Left ventricle myocardium inferior (tissue), 1 donor: ENCODE measurements around the gene DISP1. TPM values are rescaled to one million over a fixed set of nuclear protein-coding genes. Genes with fewer than 3 reads are reported as not detected.
"Not testable (repeated sequence)": the region's sequence is repeated elsewhere in the genome, so short reads cannot be mapped to it uniquely, and the experiment has no call there.

Source experiments
- DNase-seq: peaks from one replicate; pipeline ENCODE4 v3.0.0-alpha.2; 2020
- H3K27ac ChIP-seq: fragments of 200-600 bp; replicated peaks from 2 replicates; pipeline ENCODE4 v1.8.0; 2021
- H3K27me3 ChIP-seq: fragments of 200-600 bp; 2 replicates; pipeline ENCODE4 v1.8.0; 2021; ENCODE audit warnings: low read depth
- H3K36me3 ChIP-seq: fragments of 200-600 bp; 2 replicates; pipeline ENCODE4 v1.8.0; 2021
- H3K4me1 ChIP-seq: fragments of 200-600 bp; 2 replicates; pipeline ENCODE4 v1.8.0; 2021
- H3K4me3 ChIP-seq: fragments of 200-600 bp; 2 replicates; pipeline ENCODE4 v1.8.0; 2021; ENCODE audit warnings: mild to moderate bottlenecking, moderate library complexity
- H3K9me3 ChIP-seq: fragments of 200-600 bp; replicated peaks from 2 replicates; pipeline ENCODE4 v1.8.0; 2021
- intact Hi-C: fragments of 100-400 bp; cut with micrococcal nuclease; formaldehyde crosslinking; loops from one replicate; pipeline ENCODE4 v1.11.0; 2022
- total RNA-seq: library from RNA; stranded (reverse); fragmentation: NEBNext Ultra II Directional; extraction: Animal tissue kit (Norgen Biotek cat#: 25700); gene quantifications from one replicate; pipeline ENCODE4 v1.2.1, GENCODE V29; 2021
- TF ChIP-seq, protein P1 (sequence below): fragments of 200-600 bp; IDR thresholded peaks from 2 replicates; pipeline ENCODE4 v1.8.0; 2021; ENCODE audit warnings: antibody characterized with exemption, mild to moderate bottlenecking, borderline replicate concordance
- donor health status: DM: no; HTN: yes; CAD: no; lungs with severe emphysema.

DISP1 gene
- total RNA-seq, 1 donor from 2014 or later, result 3.4 TPM

DNA sequence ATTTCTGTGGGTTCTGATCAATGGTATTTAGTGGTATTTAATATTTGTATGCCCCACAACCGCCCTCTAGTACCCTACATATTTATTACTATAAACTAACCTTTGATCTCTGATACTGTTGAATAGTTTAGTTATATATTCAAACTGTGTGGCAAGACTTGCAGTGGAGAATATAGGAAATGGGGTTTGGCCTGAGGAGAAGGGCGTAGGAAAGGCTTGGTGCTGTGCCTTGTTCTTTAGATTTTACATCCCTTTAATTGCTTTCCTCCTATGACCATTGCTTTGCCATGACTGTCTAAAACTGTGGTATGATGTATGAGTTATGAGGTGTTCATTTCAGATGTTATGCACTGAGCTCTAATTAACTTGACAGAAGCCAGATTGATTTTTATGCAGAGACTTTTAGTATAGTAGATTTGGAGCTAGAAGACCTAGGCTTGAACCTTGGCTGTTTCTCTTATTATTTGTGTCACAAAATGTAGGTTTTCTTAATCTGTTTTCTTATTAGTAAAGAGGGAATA lies 18.6 kb downstream of the DISP1 start:
- peaks cover 16% of the 10 kb centered on the region for H3K4me1 ChIP-seq
- DNase-seq, result no peak
- no peak overlapping the region for H3K27ac ChIP-seq
- H3K36me3 ChIP-seq, result no peaks in the 10 kb centered on the region
- no peaks in the 10 kb centered on the region for H3K9me3 ChIP-seq
- TF ChIP-seq, protein P1, sequence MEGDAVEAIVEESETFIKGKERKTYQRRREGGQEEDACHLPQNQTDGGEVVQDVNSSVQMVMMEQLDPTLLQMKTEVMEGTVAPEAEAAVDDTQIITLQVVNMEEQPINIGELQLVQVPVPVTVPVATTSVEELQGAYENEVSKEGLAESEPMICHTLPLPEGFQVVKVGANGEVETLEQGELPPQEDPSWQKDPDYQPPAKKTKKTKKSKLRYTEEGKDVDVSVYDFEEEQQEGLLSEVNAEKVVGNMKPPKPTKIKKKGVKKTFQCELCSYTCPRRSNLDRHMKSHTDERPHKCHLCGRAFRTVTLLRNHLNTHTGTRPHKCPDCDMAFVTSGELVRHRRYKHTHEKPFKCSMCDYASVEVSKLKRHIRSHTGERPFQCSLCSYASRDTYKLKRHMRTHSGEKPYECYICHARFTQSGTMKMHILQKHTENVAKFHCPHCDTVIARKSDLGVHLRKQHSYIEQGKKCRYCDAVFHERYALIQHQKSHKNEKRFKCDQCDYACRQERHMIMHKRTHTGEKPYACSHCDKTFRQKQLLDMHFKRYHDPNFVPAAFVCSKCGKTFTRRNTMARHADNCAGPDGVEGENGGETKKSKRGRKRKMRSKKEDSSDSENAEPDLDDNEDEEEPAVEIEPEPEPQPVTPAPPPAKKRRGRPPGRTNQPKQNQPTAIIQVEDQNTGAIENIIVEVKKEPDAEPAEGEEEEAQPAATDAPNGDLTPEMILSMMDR, result no peak
- H3K4me3 ChIP-seq, result no peak overlapping the region
- no peaks in the 10 kb centered on the region for H3K27me3 ChIP-seq
- intact Hi-C loops, result no loop called here

DNA sequence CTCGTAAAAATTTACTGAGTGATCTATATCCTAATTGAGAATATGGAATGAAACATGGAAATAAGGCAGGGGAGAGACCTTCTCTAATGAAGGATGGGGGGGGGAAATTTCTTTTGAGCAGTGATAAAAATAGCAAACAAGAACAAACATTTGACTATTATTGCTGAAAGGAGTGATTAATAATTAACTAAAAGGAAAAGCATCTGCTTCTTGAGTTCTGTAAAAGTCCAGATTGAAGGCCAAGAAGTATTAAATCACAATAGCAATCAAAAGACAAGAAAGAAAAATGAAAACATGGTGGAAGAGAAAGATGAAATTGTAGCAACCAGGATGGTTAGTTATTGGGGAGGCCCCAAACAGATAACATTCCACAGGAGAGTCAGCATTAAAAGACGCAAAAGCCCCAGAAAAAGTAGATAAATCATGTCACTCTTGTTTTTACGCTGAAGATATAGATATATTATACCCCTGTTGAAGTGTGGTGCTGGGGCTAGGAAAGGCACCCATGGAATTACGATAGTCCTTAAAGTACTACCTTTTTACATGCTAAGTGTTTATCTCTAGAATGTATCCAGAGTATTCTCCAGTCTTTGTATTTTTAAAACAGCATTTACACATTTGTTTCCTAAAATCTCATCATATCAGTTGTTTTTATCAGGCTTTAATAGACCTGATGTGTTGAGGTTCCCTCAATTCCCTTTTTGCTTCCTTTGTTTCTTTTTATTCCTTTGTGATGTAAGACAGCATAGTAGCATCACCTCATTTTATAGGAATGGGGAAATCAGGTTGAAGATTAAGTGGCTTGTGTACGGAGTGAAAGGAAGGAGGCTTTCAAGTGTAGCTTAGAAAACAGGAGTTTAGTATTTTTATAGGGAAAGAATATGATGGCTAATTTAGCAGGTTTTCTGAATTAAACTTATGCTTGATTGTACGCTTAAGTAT lies 28.9 kb downstream of the DISP1 start:
- Histone ChIP-seq H3K36me3 (no peaks in the 10 kb centered on the region), H3K27me3 (no peaks in the 10 kb centered on the region), H3K27ac (no peak overlapping the region), H3K4me3 (no peak overlapping the region), H3K9me3 (no peaks in the 10 kb centered on the region), H3K4me1 (no peaks in the 10 kb centered on the region)
- DNase-seq, result no peak
- intact Hi-C loops, result no loop called here
- TF ChIP-seq, protein P1, result no peak

DNA sequence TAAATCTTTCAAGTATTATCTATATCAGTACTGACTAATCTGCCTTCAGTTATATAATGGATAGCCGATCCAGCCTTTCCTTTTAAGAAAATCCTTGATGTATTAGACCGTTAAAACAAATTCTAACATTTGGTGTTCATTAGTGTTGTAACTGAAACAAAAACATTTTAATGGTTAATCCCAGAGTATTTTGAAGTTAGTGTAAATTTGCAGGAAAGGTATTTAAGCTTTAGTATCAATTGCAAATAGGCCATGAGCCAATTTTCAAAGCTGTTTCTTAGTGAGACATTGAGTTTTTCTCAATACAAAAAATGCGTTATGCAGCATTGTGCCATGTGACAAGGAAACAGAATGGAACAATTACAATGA lies 29.6 kb downstream of the DISP1 start:
- DNase-seq, result no peak
- no peaks in the 10 kb centered on the region for H3K36me3 ChIP-seq
- no peak overlapping the region for H3K27ac ChIP-seq
- H3K4me1 ChIP-seq, result no peaks in the 10 kb centered on the region
- intact Hi-C loops, result no loop called here
- H3K9me3 ChIP-seq, result no peaks in the 10 kb centered on the region
- no peak overlapping the region for H3K4me3 ChIP-seq
- H3K27me3 ChIP-seq, result no peaks in the 10 kb centered on the region
- TF ChIP-seq, protein P1, result no peak

DNA sequence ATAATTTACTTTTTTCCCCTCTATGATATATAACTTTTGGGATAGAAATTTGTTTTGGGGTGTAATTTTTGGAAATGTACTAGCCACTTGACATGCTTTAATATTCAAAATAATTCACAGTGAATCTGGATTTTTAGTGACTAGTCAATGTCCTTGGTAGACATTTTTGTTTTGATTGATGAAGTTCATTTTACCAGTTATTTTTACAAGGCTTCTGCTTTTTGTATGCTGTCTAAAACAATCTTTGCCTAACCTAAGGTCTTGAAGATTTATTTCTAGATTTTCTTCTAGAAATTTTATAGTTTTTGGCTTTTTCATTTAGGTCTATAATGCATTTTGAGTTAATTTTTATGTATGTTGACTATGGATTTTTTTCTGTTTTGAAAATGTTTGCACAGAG lies 30.9 kb downstream of the DISP1 start:
- no peaks in the 10 kb centered on the region for H3K4me1 ChIP-seq
- H3K9me3 ChIP-seq, result no peaks in the 10 kb centered on the region
- H3K27me3 ChIP-seq, result no peaks in the 10 kb centered on the region
- no peaks in the 10 kb centered on the region for H3K36me3 ChIP-seq
- no peak overlapping the region for H3K4me3 ChIP-seq
- no peak for DNase-seq
- TF ChIP-seq, protein P1, result no peak
- H3K27ac ChIP-seq, result no peak overlapping the region
- intact Hi-C loops, result no loop called here

DNA sequence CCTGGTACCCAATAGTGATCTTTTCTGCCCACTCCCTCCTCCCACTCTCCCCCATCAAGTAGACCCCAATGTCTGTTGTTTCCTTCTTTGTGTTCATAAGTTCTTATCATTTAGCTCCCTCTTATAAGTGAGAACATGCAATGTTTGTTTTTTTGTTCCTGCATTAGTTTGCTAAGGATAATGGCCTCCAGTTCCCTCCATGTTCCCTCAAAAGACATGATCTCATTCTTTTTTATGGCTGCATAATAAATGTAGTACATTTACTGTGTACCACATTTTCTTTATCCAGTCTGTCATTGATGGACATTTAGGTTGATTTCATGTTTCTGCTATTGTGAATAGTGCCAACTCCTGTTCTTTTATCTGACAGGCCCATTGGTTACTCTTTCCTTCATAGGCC lies 35.7 kb downstream of the DISP1 start:
- DNase-seq, H3K4me3 ChIP-seq, H3K36me3 ChIP-seq, H3K27ac ChIP-seq, intact Hi-C loops, H3K4me1 ChIP-seq, H3K27me3 ChIP-seq, H3K9me3 ChIP-seq: not testable (repeated sequence)

DNA sequence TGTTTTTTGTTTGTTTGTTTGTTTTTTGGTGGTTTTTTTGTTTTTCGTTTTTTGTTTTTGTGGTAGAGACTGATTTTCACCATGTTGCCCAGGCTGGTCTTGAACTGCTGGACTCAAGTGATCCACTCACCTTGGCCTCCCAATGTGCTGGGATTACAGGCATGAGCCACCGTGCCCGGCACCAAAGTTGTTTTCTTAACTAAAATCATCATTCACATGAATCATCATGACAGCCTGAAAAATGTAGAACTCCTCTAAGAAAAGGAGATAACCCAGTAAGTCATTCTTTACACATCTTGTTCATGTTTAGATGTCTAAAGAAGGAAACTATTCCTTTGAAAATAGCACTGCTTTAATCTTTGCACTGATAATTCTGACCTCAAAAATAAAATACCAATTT lies 37.5 kb downstream of the DISP1 start:
- Histone ChIP-seq H3K9me3 (no peaks in the 10 kb centered on the region), H3K27me3 (no peaks in the 10 kb centered on the region), H3K4me1 (no peaks in the 10 kb centered on the region), H3K4me3 (no peak overlapping the region), H3K36me3 (peaks cover 8% of the 10 kb centered on the region), H3K27ac (no peak overlapping the region)
- no peak for DNase-seq
- intact Hi-C loops, result no loop called here
- TF ChIP-seq, protein P1, result no peak
